LHCN-M2 (cell line): ENCODE results near the gene CD84. TPM values are rescaled to one million over a fixed set of nuclear protein-coding genes. Genes with fewer than 3 reads are reported as not detected.
"Not testable (repeated sequence)": the region's sequence is repeated elsewhere in the genome, so short reads cannot be mapped to it uniquely, and the experiment has no call there.

Experiments used
- DNase-seq: peaks from one replicate; pipeline ENCODE4 v3.0.0-alpha.2; 2012; ENCODE audit warnings: low read depth
- polyA plus RNA-seq: library from polyadenylated mRNA; unstranded; fragments of >200 nt; gene quantifications from one replicate; pipeline ENCODE4 v1.2.1, GENCODE V29; 2012; ENCODE audit warnings: missing spikeins
- total RNA-seq: library from RNA; depleted of rRNA; stranded (reverse); fragments of >200 nt; gene quantifications from 2 replicates; pipeline ENCODE4 v1.2.3, GENCODE V29; 2014; rRNA removed

CD84 gene
- not detected in 2 replicates for total RNA-seq
- polyA plus RNA-seq = not detected

- DNase-seq = no peak
Observed at GRCh38 chr1:160579216-160579701, at the start of gene CD84. TSS of gene CD84 (minus strand) at chr1:160579496. CDS start at chr1:160579437, 59 bp downstream.

GRCh38 chr1:160628799-160629263 lies 49.5 kb upstream of the CD84 start:
- DNase-seq = no peak

- not testable (repeated sequence) for DNase-seq
Observed at GRCh38 chr1:160627677-160628289, 48.5 kb upstream of the CD84 start.

GRCh38 chr1:160626509-160627342 lies 47.4 kb upstream of the CD84 start:
- no peak for DNase-seq

GRCh38 chr1:160625725-160626498 lies 46.6 kb upstream of the CD84 start:
- no peak for DNase-seq

- DNase-seq = no peak
Observed at GRCh38 chr1:160625321-160625720, 46.0 kb upstream of the CD84 start.

GRCh38 chr1:160624464-160624863 lies 45.2 kb upstream of the CD84 start:
- no peak for DNase-seq

- no peak for DNase-seq
Observed at GRCh38 chr1:160623862-160624261, 44.6 kb upstream of the CD84 start.

GRCh38 chr1:160623227-160623633 lies 43.9 kb upstream of the CD84 start:
- no peak for DNase-seq

- no peak for DNase-seq
Observed at GRCh38 chr1:160622501-160623226, 43.4 kb upstream of the CD84 start.

- DNase-seq = no peak
Observed at GRCh38 chr1:160621633-160622413, 42.5 kb upstream of the CD84 start.

GRCh38 chr1:160620942-160621632 lies 41.8 kb upstream of the CD84 start:
- DNase-seq = no peak

- no peak for DNase-seq
Observed at GRCh38 chr1:160619742-160620277, 40.5 kb upstream of the CD84 start.

- no peak for DNase-seq
Observed at GRCh38 chr1:160618763-160619274, 39.5 kb upstream of the CD84 start.

GRCh38 chr1:160618327-160618726 lies 39.0 kb upstream of the CD84 start:
- no peak for DNase-seq

GRCh38 chr1:160615660-160616059 lies 36.4 kb upstream of the CD84 start:
- no peak for DNase-seq

GRCh38 chr1:160614410-160614809 lies 35.1 kb upstream of the CD84 start:
- DNase-seq = no peak

- no peak for DNase-seq
Observed at GRCh38 chr1:160612613-160613218, 33.4 kb upstream of the CD84 start.
